ENCODE measurements around the gene PRSS3.
"Not testable (repeated sequence)": the region's sequence is repeated elsewhere in the genome, so short reads cannot be mapped to it uniquely, and the experiment has no call there.

The PRSS3 gene

GRCh38 chr9:33787839-33788238 lies 7.5 kb upstream of the PRSS3 start:
- DNase-seq: no peak

GRCh38 chr9:33789429-33789828 lies 5.9 kb upstream of the PRSS3 start:
- not testable (repeated sequence) for DNase-seq

- peak; percentile 21 to 29 for DNase-seq
Measured at GRCh38 chr9:33791117-33791516, 4.2 kb upstream of the PRSS3 start.

GRCh38 chr9:33793496-33793895 lies 1.9 kb upstream of the PRSS3 start:
- not testable (repeated sequence) for DNase-seq

- DNase-seq: no peak
Measured at GRCh38 chr9:33794560-33794959, 801 bp upstream of the PRSS3 start.

- DNase-seq: no peak
Measured at GRCh38 chr9:33795819-33796218, 458 bp downstream of the PRSS3 start.

- DNase-seq: not testable (repeated sequence)
Measured at GRCh38 chr9:33796679-33797078, 1.3 kb downstream of the PRSS3 start.

- no peak for DNase-seq
Measured at GRCh38 chr9:33797837-33798236, 2.5 kb downstream of the PRSS3 start.

- no peak for DNase-seq
Measured at GRCh38 chr9:33798545-33798944, 3.2 kb downstream of the PRSS3 start.

GRCh38 chr9:33799928-33800704 lies 4.8 kb downstream of the PRSS3 start:
- DNase-seq: no peak

GRCh38 chr9:33800886-33801285 lies 5.5 kb downstream of the PRSS3 start:
- no peak for DNase-seq

GRCh38 chr9:33801943-33802500 lies 6.7 kb downstream of the PRSS3 start:
- not testable (repeated sequence) for DNase-seq

- not testable (repeated sequence) for DNase-seq
Measured at GRCh38 chr9:33804196-33804595, 8.8 kb downstream of the PRSS3 start.

GRCh38 chr9:33807156-33807555 lies 11.8 kb downstream of the PRSS3 start:
- DNase-seq: not testable (repeated sequence)

- not testable (repeated sequence) for DNase-seq
Measured at GRCh38 chr9:33808979-33809322, 13.6 kb downstream of the PRSS3 start.

GRCh38 chr9:33809506-33809905 lies 14.1 kb downstream of the PRSS3 start:
- DNase-seq: no peak

GRCh38 chr9:33813712-33814641 lies 18.6 kb downstream of the PRSS3 start:
- peak; percentile 59 to 71 for DNase-seq

GRCh38 chr9:33815781-33816180 lies 20.4 kb downstream of the PRSS3 start:
- no peak for DNase-seq

- DNase-seq: peak; percentile 98 to 99
Measured at GRCh38 chr9:33816327-33817252, 21.2 kb downstream of the PRSS3 start, which contains the start of gene UBE2R2. UBE2R2 (plus strand) TSS chr9:33817160; CDS start chr9:33817758, 598 bp downstream.

- peak; percentile 70 to 80 for DNase-seq
Measured at GRCh38 chr9:33817327-33818166, 22.2 kb downstream of the PRSS3 start.
